Vagina (tissue), 2 donors: ENCODE results near the gene TNS4.

Source experiments
- POLR2A ChIP-seq, 2 donors: fragments of 450-650 bp; IDR thresholded peaks; one replicate each; pipeline ENCODE4 v1.6.1; 2017; ENCODE audit warnings: antibody characterized with exemption in 2 of 2, mild to moderate bottlenecking in 2 of 2, moderate library complexity in 2 of 2
- POLR2AphosphoS5 ChIP-seq, 2 donors: sonication (generic); formaldehyde crosslinking; IDR thresholded peaks; one replicate each; pipeline ENCODE4 v1.9.0; 2017; ENCODE audit warnings: antibody characterized with exemption in 2 of 2, mild to moderate bottlenecking in 2 of 2, low read depth in 1 of 2; ENCODE audit not compliant: insufficient read depth in 1 of 2
- TF ChIP-seq, protein P1 (sequence below), 3 experiments: fragments of 450-650 bp in 2 of 3; fragments of 200-600 bp in 1 of 3; sonication (generic) in 1 of 3; IDR thresholded peaks; one replicate each; pipeline ENCODE4 v1.5.1; 2017 to 2019; ENCODE audit warnings: antibody characterized with exemption in 3 of 3, mild to moderate bottlenecking in 2 of 3, moderate library complexity in 2 of 3

DNA sequence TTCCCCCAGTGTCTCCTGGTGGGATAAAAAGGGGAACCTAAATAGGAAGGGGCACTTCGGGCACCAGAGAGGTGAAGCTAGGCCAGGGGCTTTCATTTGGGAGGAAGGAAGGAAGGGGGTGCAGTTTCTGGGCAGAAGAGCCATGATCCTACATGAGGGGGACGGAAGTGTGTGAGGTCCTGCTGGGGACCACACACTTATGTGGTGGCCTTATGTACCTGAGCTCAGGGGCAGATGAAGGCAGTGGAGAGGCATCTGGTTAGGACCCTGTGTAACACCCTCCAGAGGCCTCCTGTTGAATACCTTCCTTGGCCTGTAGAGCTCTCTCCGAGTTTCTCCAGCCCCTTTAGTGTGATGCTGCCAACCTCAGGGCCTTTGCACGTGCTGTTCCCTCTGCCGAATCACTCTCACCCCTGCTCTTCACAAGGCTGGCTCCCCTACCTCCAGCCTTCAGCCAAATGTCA lies 37.0 kb downstream of the TNS4 start:
- TF ChIP-seq, protein P1, sequence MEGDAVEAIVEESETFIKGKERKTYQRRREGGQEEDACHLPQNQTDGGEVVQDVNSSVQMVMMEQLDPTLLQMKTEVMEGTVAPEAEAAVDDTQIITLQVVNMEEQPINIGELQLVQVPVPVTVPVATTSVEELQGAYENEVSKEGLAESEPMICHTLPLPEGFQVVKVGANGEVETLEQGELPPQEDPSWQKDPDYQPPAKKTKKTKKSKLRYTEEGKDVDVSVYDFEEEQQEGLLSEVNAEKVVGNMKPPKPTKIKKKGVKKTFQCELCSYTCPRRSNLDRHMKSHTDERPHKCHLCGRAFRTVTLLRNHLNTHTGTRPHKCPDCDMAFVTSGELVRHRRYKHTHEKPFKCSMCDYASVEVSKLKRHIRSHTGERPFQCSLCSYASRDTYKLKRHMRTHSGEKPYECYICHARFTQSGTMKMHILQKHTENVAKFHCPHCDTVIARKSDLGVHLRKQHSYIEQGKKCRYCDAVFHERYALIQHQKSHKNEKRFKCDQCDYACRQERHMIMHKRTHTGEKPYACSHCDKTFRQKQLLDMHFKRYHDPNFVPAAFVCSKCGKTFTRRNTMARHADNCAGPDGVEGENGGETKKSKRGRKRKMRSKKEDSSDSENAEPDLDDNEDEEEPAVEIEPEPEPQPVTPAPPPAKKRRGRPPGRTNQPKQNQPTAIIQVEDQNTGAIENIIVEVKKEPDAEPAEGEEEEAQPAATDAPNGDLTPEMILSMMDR (IDR thresholded peaks at IDR 0.05): no peak
- no peak for TF ChIP-seq POLR2A (IDR thresholded peaks at IDR 0.05)
- TF ChIP-seq POLR2AphosphoS5 (IDR thresholded peaks at IDR 0.05; ENCODE audit: insufficient read depth in 1 of 2, low read depth in 1 of 2): no peak
